A673 (cell line): Measurements from ENCODE around the gene HSP90AB1.

Experiments used
- CTCF ChIP-seq: fragments of 300-800, 200-600 bp; sonication (generic); conservative IDR thresholded peaks from 2 replicates; pipeline ENCODE4 v1.5.1; 2017; ENCODE audit warnings: low read depth, mild to moderate bottlenecking, antibody characterized with exemption, low read length, moderate library complexity, mixed read lengths
- EZH2 ChIP-seq: fragments of 200-600 bp; sonication (generic); IDR thresholded peaks from 2 replicates; pipeline ENCODE4 v1.6.1; 2017; ENCODE audit warnings: borderline replicate concordance, low read depth, mild to moderate bottlenecking, mixed read lengths, antibody characterized with exemption, low read length; ENCODE audit not compliant: poor library complexity, severe bottlenecking

- no peak for TF ChIP-seq CTCF
- TF ChIP-seq EZH2, result no peak
Observed at GRCh38 chr6:44255871-44256774, 9.2 kb downstream of the HSP90AB1 start.
